GM21381 (cell line): ENCODE results near the gene PAK1.
"Not testable (repeated sequence)": the region's sequence is repeated elsewhere in the genome, so short reads cannot be mapped to it uniquely, and the experiment has no call there.

Experiments used
- ATAC-seq: cut with Tn5 transposase; IDR thresholded peaks from one replicate; pipeline ENCODE4 v1.9.1; 2021; ENCODE audit warnings: mild to moderate bottlenecking, moderate library complexity; ENCODE audit not compliant: unreplicated experiment

PAK1 gene

DNA sequence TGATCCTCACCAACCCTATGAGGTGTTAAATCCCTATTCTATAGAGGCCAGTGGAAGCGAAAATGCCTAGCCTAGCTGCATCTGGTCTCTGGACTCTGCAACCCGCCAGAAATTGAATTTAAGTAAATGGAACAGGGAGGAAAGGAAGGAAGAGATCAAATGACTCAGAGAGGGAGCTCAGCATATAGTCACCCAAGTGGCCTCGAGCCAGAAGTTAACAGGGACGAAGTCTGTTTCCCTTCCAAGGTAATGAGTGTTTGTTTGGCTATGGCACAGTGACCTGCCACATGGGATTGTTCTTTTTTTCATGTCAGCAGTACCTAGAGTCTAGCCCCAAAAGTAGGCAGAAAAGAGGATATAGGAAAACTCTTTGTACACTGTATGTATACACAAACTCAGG, 66.3 kb downstream of the PAK1 start:
- ATAC-seq = no peak

DNA sequence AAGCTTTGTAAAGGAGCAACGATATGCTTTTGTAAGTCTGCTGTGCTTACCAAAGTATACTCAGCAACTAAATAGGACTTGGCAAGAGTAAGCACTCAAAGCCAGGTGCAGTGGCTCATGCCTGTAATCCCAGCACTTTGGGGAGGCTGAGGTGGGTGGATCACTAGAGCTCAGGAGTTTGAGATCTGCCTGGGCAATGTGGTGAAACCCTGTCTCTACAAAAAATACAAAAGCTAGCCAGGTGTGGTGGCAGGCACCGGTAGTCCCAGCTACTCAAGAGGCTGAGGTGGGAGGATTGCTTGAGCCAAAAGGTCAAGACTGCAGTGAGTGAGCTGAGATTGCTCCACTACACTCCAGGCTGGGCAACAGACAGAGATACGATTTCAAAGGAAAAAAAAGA, 67.5 kb downstream of the PAK1 start:
- ATAC-seq = no peak

DNA sequence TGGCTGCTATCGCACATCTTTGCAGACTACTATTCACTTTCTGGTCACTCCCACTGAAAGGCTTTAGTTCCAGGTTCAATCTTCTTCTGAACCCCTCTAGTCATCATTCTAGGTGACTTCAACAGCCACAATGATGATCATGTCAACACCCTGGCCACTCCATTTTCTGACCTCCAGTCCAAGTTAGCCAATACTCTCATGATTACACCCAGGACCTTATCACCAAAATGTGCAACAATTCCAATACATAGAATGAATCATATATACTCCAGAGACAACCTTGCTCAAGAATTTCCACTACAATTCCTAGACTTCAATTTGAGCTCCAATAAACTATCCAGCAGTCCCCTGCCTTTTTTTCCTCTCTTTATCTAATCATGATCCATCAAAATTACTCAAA, 70.7 kb downstream of the PAK1 start:
- ATAC-seq = no peak

DNA sequence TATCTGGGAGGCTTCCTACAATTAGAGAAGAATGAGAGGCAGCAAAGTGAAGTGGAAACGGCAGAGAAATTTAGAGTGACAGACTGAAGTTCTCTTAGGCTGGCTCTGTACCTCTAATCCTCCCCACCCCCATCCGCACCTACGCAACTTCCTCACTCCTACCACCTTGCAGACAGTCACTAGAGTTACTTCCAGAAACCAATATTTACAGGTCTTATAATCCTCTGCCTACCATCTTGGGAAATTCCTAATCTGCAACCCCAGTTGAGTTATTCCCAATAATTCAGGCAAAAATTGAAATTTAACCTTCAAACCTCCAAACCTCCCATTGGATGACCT, 71.7 kb downstream of the PAK1 start:
- no peak for ATAC-seq

DNA sequence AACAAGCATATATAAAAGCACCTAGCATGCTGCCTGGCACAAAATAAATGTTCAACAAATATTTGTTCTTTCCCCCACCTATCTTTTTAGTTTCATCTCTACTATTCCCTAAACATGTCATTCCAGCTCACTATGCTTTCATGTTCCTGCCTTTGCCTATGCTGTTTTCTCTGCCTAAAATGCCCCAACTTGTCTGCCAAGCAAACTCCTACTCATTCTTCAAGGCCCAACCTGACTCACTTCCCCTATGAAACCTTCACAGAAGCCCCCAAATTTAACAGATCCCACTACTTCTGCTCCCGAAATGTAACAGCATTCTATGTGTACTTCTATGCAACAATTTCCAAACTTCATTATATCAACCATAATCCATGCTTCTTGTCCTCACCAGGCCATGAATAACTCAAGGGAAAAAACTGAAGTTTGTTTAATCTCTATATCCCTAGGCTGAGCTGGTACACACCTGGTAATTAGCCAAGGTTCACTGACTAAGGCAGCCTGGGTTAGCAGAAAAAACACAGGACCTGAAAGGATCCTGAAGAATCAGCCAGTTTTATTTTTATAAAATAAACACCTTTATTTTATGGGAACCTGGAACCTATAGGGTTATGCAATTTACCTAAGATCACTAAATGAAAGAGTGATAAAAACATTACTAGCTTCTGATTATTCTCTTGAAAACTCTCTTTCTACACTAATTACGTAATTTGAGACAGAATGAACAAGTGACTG, 72.2 kb downstream of the PAK1 start:
- no peak for ATAC-seq

DNA sequence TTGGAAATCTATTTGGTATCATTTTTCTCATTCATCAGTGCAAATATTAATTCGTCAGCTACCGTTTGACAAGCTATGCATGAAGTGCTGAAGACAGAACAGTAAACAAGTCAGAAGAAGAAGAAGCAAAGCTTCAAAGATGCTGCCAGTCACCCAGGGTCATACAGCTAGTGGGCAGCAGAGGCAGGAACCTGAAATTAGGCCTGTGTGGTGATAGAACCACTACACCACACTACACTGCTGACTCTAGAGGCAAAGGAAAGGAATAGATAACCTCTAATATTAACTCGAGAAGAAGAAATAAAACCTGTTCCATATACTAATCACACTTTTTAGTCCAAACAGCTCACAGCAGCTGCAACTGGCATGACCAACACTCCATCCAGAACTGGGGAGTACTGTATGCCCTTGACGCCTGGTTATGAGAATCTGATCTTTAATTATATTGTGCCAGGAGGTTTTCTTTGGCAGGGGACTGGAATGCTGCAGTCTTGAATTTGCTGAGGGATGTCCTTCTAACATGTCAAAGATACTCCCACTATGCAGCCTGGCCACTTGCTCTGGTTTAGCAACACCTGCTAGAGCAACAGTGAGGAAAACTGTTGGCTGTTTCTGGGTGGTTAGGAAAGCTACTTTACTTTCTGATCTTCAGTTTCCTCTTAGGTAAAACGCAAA, 73.0 kb downstream of the PAK1 start:
- ATAC-seq = no peak

DNA sequence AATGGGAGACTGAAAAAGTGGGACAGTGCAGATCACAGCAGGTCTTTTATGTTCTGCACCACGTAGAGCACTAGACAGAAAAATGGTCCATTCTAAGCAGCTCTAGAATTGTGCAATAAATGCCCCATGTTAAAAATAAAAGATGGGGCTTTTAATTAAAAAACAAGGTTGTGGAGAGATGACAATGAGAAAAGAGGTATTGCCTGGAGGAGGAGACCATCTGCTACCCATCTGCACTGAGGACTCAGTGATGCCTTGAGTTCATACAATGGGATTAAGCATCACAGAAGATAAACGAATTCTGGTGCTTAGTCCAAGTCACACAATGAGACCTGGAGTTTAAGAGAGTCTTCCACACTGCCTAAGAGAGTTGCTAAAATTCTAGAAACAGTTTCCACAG, 73.6 kb downstream of the PAK1 start:
- ATAC-seq = no peak

DNA sequence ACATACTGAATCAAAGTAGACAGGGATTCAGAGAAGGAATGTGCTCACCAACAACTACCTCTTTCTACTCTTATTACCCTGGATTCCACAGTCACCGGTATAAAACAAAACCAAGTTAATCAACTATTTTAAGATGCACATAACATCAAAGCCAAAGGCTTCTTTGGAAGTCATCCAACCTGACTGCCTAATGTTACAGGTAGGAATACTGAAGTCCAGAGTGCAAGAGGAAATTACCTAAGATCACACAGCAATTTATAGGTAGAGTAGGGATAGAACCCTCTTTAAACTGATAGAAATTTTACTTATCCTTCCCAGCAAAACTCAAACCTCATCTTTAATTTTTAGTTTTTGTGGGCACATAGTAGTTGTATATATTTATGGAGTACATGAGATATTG, 76.3 kb downstream of the PAK1 start:
- no peak for ATAC-seq

DNA sequence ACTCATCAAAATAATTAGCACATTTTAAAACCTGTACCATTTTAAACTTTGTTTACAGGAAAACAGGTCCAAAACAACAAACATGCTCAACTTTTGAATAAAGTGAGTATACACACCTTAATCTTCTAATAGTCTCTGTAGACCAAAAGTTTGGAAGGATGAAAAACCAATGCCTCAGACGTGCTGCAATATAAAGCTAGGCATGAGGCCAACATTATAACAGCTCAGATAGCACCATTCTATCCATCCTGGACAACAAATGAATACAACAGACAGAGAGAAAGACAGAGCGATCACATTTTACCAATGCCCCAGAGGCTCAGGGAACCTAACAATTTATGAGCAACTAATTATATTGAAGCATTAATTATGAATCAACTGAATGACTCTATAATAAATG, 77.0 kb downstream of the PAK1 start:
- no peak for ATAC-seq

DNA sequence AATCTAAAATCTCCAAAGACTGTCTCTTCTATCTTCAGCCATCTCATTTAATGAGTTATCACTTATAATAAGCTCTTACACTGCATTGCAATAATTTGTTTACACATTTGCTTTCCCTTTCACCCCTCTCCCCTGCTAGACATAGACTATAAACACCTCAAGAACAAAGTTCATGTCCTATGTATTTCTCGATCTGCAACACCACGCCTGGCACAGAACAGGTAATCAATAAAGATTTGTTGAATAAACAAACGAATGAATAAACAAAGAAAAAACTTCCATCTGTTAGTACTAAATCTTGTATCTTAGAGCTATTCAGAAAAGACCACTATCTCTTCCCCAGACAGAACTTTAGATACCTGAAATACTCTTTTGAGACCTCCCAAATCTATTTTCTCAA, 77.6 kb downstream of the PAK1 start:
- ATAC-seq = no peak

DNA sequence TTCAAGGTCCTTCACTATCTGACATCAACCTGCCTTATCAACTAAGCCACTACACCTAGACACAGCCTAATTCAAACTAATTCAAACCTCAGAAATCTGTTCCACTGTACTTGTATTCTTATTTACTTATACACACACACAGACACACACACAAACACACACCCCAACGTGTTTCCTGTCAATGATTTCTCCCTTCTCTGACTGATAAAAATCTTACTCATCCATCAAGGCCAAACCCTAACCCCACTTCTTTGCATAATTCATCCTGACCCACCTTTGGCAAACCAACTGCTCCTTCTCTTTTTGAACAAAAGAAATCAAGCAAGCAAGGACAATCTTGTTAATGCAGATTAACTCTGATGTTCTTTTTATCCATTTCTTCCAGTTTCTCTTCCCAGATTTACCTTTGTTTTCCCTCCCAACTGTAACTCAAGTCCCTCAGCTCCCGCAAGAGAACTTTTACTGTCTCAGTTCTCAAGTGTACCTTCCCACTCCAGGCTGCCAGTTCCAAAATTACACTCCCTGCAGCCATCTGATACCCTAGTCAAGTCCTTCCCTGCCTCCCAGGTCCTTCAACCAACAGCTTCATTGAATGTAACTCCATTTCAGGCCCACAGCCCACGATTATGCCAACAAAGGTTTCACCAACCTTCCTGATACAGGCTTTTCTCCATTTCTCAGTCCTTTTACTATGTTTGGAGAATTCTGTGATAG, 78.3 kb downstream of the PAK1 start:
- ATAC-seq = no peak

DNA sequence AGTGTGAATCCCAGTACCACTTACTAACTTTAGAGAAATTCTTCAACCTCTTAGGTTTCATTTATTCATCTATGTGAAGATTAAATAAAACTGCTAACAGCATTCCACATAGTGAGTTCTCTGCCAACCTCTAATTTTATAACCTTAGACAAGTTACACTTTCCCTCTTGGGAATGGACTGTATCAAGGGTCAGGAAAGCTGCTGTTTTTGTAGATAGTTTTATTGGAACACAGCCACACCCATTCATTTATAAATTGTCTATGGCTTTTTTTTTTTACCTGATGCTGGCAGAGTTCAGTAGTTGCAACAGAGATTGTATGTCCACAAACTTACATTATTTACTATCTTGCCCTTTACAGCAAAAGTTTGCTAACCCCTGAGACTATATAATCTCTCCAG, 81.1 kb downstream of the PAK1 start:
- ATAC-seq = no peak

DNA sequence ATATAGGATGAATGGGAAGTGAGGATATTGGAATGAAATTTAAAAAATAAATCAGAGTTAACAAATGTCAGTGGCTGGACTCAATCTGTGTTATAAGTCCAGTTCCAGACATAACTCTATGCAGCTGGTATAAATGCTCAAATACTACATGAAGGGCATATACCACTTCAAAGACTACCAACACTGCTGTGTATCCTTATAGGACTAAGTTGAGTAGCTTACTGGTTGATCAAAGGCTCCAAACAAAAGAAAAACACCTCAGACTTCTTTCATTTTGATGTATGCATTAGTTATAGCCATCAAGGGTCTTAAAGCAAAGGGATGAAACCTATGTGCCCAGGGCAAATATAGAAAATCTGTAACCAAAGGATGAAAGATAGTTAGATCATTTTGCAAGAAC, 86.2 kb downstream of the PAK1 start:
- no peak for ATAC-seq

DNA sequence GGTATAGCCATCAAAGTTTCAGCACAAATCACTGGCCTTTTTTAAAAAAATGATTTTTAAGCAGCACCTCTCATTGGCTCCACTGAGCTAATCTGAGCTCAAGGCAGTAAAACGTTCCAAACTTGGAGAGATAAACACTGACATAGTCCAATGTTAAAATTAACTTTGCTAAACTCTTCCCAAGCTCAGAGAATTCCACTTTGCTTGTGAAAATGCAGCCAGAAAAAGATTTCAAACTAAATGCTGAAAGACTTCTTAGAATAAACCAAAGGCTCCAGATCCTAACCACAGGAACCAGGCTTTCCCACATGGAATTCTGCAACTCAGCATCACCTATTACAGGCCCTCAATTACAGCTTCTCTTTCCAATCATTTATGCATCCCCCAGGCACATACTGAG, 87.7 kb downstream of the PAK1 start:
- ATAC-seq = no peak

DNA sequence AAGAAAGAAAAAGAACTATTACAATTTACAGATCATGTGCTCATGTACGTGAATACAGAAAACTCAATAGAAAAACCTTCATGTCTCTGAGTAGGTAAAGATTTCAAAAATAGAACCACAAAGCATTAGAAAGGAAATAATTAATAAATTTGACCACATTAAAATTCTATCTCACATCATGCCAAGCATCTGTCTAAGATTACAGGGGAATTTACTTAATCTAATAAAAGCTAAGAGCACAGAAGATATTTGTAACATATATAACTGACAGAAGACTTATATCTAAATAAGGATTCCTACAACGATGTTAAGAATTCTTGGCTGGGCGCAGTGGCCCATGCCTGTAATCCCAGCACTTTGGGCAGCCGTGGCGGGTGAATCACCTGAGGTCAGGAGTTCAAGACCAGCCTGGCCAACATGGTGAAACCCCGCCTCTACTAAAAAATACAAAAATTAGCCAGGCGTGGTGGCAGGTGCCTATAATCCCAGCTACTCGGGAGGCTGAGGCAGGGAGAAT, 88.6 kb downstream of the PAK1 start:
- ATAC-seq = not testable (repeated sequence)

DNA sequence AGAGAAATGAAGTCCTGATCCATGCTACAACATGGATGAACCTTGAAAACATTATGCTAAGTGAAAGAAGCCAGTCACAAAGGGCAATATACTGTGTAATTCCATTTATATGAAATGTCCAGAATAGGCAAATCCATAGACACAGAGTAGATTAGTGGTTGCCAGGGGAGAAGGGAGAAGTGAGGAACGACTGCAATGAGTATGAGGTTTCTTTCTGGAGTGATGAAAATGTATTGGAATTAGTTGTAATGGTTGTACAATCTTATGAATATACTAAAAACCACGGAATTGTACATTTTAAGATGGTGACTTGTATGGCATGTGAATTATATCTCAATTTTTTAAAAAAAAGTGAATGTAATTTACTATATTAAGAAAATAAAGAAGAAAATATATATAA, 89.3 kb downstream of the PAK1 start:
- no peak for ATAC-seq

DNA sequence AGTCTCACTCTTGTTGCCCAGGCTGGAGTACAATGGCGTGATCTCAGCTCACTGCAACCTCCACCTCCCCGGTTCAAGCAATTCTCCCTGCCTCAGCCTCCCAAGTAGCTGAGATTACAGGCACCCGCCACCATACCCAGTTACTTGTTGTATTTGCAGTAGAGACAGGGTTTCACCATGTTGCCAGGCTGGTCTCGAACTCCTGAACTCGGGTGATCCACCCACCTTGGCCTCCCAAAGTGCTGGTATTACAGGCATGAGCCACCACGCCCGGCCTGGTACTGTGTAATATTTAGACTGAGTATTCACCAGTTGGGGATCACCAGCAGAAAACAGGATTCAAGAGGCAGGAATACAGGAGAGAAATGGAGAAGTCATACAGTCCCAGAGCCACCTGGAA, 90.5 kb downstream of the PAK1 start:
- not testable (repeated sequence) for ATAC-seq

DNA sequence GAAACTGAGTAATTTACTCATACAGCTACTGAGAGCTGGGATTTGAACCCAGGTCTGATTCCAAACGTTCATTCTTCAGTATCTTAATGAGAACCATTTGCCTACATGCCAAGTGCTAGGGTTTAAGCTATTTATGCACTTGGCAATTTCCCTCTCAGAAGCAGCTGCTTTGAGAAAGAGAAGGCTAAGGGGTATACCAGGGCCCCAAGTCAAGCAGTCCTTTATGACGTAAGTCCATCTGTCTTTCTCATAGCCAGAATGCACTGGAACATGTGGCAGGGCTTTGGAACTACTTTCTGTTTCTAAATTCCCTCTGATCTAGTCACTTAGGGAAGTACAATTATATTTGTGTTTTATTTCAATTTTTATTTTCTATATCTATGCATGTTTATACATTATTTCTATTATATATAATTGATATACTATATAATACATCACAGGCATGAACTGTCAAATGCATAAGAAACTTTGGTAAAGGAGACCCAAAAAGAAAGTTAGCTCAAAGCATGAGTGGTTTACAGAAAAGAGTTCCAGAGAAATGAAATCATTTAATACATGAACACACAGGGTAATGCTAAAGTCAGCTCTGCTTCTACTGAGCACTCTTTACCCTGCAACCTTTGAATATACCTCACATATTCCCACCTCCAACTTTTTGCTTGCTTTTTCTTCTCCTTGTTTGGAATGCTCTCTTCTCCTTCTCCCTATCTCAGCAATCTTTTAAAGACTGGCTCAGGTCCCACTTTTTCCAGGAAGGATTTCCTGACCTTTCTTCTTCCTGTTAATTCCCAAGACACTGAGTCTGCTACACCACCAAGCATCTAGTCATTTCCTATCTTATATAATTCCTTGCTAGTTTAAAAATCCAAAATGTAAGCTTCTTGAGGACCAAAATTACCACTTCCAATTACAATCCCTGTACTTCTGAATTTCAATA, 91.9 kb downstream of the PAK1 start:
- no peak for ATAC-seq

DNA sequence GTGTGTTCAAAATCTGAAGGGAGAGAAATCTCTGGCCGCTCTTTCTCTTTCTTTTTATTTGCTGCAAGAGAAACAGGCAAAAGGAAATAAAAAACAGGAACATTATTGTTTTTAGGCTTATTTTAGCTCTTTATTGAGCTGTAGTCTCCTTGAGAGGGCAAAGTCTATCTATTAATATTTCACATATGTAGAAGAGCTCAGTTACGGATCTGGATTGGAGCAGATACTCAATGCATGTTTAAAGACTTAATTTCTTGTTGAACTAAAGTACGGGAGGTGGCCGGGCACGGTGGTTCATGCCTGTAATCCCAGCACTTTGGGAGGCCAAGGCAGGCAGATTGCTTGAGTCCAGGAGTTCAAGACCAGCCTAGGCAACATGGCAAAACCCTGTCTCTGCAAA, 94.0 kb downstream of the PAK1 start:
- no peak for ATAC-seq

DNA sequence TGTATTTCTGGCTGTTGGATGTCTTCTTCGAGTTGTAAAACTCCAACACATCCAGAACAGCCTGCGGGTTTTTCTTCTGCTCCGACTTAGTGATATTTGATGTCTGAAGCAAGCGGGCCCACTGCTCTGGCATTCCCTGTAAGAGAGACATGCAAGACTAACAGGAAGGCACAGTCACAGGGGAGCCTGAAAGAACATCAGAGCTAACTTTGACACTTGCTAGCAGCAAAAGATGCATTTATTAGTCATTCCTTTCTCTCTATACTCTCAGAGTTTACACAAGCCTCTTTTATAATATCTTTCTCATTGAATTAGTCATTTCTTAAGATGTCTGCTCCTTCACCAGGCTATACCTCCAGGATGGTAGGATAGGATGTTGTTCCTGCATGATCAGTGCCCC, 94.6 kb downstream of the PAK1 start:
- no peak for ATAC-seq

DNA sequence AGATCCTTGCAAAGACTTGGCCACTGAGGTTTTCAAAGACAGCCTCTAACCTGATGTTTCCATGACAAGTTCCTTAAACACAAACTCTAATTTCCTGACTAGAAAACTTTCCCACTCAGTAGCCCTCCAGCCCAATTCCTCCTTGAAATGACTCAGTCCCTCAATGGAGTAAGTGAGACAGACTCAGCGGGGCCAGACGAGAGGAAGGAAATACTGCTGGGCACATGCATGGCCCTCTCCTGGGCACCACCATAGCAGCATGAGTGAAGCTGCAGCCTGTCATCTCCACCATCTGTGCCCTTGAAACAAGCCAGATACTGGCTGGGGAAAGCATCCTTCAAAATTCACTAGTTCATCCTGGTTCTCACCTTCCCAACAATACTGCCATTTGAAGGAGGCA, 96.2 kb downstream of the PAK1 start:
- no peak for ATAC-seq
